Measurements from ENCODE around the gene TSKS. TPM values are rescaled to one million over a fixed set of nuclear protein-coding genes. Genes with fewer than 3 reads are reported as not detected.

Gene TSKS
- total RNA-seq, 1 donor from 2014 or later = 0.55 TPM

GRCh38 chr19:49809160-49809940, 46.2 kb upstream of the TSKS start:
- TF ChIP-seq CTCF (IDR thresholded peaks at IDR 0.05) = no peak
- intact Hi-C loops (cut with micrococcal nuclease) = loop anchor here (2.0 kb wide), 1 partner anchor 119 kb away; the partner anchor contains the start of genes ATF5 and NUP62
- Mint-ChIP-seq H3K36me3 (ENCODE audit: low read depth) (peaks cover 15% of the 10 kb centered on the region), H3K27ac (peak overlapping the region; percentile 74), H3K4me1 (peaks cover 53% of the 10 kb centered on the region), H3K4me3 (peak overlapping the region; percentile 91), H3K9me3 (no peaks in the 10 kb centered on the region), H3K27me3 (no peaks in the 10 kb centered on the region)
- ChIA-PET POLR2A (interaction anchor here (0.5 to 1.8 kb wide), 9 partner anchors 41 to 272 kb away, joined by 3 to 10 read pairs (median 4); partner anchors contain the start of genes AP2A1, PNKP, PRR12 and PTOV1), CTCF (no interaction called here)
- DNase-seq (peak; percentile 69), ATAC-seq (ENCODE audit: low read depth) (peak; percentile 43)

GRCh38 chr19:49808711-49809159, 45.6 kb upstream of the TSKS start:
- ChIA-PET CTCF (no interaction called here), POLR2A (interaction anchor here (0.6 to 1.8 kb wide), 8 partner anchors 42 to 1088 kb away, joined by 3 to 10 read pairs (median 4); partner anchors contain the start of genes AP2A1, PRR12 and PTOV1)

GRCh38 chr19:49807904-49808675, 45.0 kb upstream of the TSKS start:
- CTCF ChIA-PET = interaction anchor here (1.1 kb wide), 1 partner anchor 130 kb away, joined by 3 read pairs; no protein-coding TSS in a partner anchor
- intact Hi-C loops (cut with micrococcal nuclease) = loop anchor here (1.0 to 2.0 kb wide), 2 partner anchors 42 to 121 kb away; partner anchors contain the start of genes ATF5 and NUP62
- H3K9me3 Mint-ChIP-seq = no peaks in the 10 kb centered on the region
- H3K4me3 Mint-ChIP-seq = peak overlapping the region; percentile 91
- no peak for TF ChIP-seq CTCF (IDR thresholded peaks at IDR 0.05)
- no peak overlapping the region for H3K27ac Mint-ChIP-seq
- POLR2A ChIA-PET = interaction anchor here (0.6 to 1.8 kb wide), 11 partner anchors 40 to 1087 kb away, joined by 3 to 10 read pairs (median 4); partner anchors contain the start of genes AKT1S1, AP2A1, PRR12 and PTOV1
- H3K36me3 Mint-ChIP-seq (ENCODE audit: low read depth) = peaks cover 23% of the 10 kb centered on the region
- ATAC-seq (ENCODE audit: low read depth) = no peak
- no peak for DNase-seq
- peaks cover 44% of the 10 kb centered on the region for H3K4me1 Mint-ChIP-seq
- H3K27me3 Mint-ChIP-seq = no peaks in the 10 kb centered on the region

More at GRCh38 chr19:49808711-49809159, 45.6 kb upstream of the TSKS start:
- Mint-ChIP-seq H3K36me3 (ENCODE audit: low read depth) (peaks cover 19% of the 10 kb centered on the region), H3K9me3 (no peaks in the 10 kb centered on the region), H3K4me3 (peak overlapping the region; percentile 91), H3K27me3 (no peaks in the 10 kb centered on the region), H3K27ac (peak overlapping the region; percentile 74), H3K4me1 (peaks cover 49% of the 10 kb centered on the region)
- peak; percentile 88 for DNase-seq
- intact Hi-C loops (cut with micrococcal nuclease) = loop anchor here (1.0 to 2.0 kb wide), 2 partner anchors 42 to 120 kb away; partner anchors contain the start of genes ATF5 and NUP62
- TF ChIP-seq CTCF (IDR thresholded peaks at IDR 0.05) = no peak
- peak; percentile 56 for ATAC-seq (ENCODE audit: low read depth)

- H3K4me3 Mint-ChIP-seq = peak overlapping the region; percentile 35
- ChIA-PET POLR2A (interaction anchor here (0.6 to 1.4 kb wide), 3 partner anchors 41 to 124 kb away, joined by 3 to 5 read pairs (median 4); partner anchors contain the start of genes AKT1S1 and AP2A1), CTCF (interaction anchor here (1.1 kb wide), 1 partner anchor 131 kb away, joined by 3 read pairs; no protein-coding TSS in a partner anchor)
Measured at GRCh38 chr19:49807058-49807903, 44.2 kb upstream of the TSKS start.

More at GRCh38 chr19:49807058-49807903, 44.2 kb upstream of the TSKS start:
- no peak for ATAC-seq (ENCODE audit: low read depth)
- intact Hi-C loops (cut with micrococcal nuclease) = no loop called here
- no peaks in the 10 kb centered on the region for H3K27me3 Mint-ChIP-seq
- H3K4me1 Mint-ChIP-seq = peaks cover 36% of the 10 kb centered on the region
- H3K27ac Mint-ChIP-seq = peak overlapping the region; percentile 79
- DNase-seq = no peak
- TF ChIP-seq CTCF (IDR thresholded peaks at IDR 0.05) = no peak
- peaks cover 29% of the 10 kb centered on the region for H3K36me3 Mint-ChIP-seq (ENCODE audit: low read depth)
- no peaks in the 10 kb centered on the region for H3K9me3 Mint-ChIP-seq

Measured in activated B cell treated with CpG ODN at 0.5 μM for 24 hours (primary cell).